Effector memory CD4-positive, alpha-beta T cell (primary cell): ENCODE measurements around the gene TCN1.

Experiments
- DNase-seq, 3 donors: peaks; one replicate each; pipeline ENCODE4 v3.0.0-alpha.2; 2020
- H3K27ac ChIP-seq: 2 replicates; pipeline ENCODE4 v1.7.0; 2013; ENCODE audit warnings: mild to moderate bottlenecking, low read length, moderate library complexity; ENCODE audit not compliant: insufficient read depth, poor library complexity, severe bottlenecking
- H3K27me3 ChIP-seq: replicated peaks from 2 replicates; pipeline ENCODE4 v1.7.0; 2013; ENCODE audit warnings: mild to moderate bottlenecking, low read length; ENCODE audit not compliant: insufficient read depth, control insufficient read depth, poor library complexity, severe bottlenecking
- H3K36me3 ChIP-seq: 2 replicates; pipeline ENCODE4 v1.7.0; 2013; ENCODE audit warnings: mild to moderate bottlenecking, low read length, moderate library complexity; ENCODE audit not compliant: control insufficient read depth, insufficient read depth
- H3K4me1 ChIP-seq: 2 replicates; pipeline ENCODE4 v1.7.0; 2013; ENCODE audit warnings: low read length, mild to moderate bottlenecking; ENCODE audit not compliant: control insufficient read depth, insufficient read depth, poor library complexity, severe bottlenecking
- H3K4me3 ChIP-seq: 2 replicates; pipeline ENCODE4 v1.7.0; 2013; ENCODE audit warnings: low read length, low read depth, mild to moderate bottlenecking; ENCODE audit not compliant: insufficient read depth, poor library complexity, severe bottlenecking
- H3K9me3 ChIP-seq: 2 replicates; pipeline ENCODE4 v1.7.0; 2013; ENCODE audit warnings: mild to moderate bottlenecking, low read length, moderate library complexity; ENCODE audit not compliant: control insufficient read depth

TCN1 gene

DNA sequence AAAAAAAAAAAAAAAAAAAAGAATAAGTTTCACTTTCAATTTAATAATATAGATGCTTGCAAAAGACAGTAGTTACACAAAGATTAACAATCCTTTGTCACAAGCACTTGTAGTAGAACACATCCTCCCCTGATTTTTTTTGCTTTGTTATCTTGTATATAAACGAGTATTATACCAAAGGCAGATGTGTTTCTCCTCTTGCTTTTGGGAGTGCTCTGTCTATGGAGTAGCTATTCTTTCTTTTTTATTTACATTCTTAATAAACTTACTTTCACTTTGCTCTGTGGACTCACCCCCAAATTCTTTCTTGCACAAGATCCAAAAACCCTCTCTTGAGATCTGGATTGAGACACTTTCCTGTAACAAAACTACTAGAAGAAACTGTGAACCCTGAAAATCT is 52.3 kb downstream of the TCN1 start:
- no peaks in the 10 kb centered on the region for H3K36me3 ChIP-seq
- peaks cover 3% of the 10 kb centered on the region for H3K4me1 ChIP-seq
- no peak overlapping the region for H3K4me3 ChIP-seq
- H3K27ac ChIP-seq = no peak overlapping the region
- no peak for DNase-seq
- H3K27me3 ChIP-seq = no peaks in the 10 kb centered on the region
- H3K9me3 ChIP-seq = no peaks in the 10 kb centered on the region

- H3K4me3 ChIP-seq = no peak overlapping the region
- H3K9me3 ChIP-seq = no peaks in the 10 kb centered on the region
- H3K36me3 ChIP-seq = no peaks in the 10 kb centered on the region
- peaks cover 3% of the 10 kb centered on the region for H3K4me1 ChIP-seq
- H3K27me3 ChIP-seq = no peaks in the 10 kb centered on the region
- no peak overlapping the region for H3K27ac ChIP-seq
- no peak for DNase-seq
Measured at GRCh38 chr11:59813364-59813763, 52.9 kb downstream of the TCN1 start.

GRCh38 chr11:59812220-59812619 is 54.1 kb downstream of the TCN1 start:
- Histone ChIP-seq H3K36me3 (peaks cover 7% of the 10 kb centered on the region), H3K4me1 (peaks cover 3% of the 10 kb centered on the region), H3K4me3 (no peak overlapping the region), H3K27ac (no peak overlapping the region), H3K9me3 (no peaks in the 10 kb centered on the region), H3K27me3 (no peaks in the 10 kb centered on the region)
- DNase-seq = no peak

- peaks cover 3% of the 10 kb centered on the region for H3K4me1 ChIP-seq
- peak overlapping the region; percentile 93 for H3K4me3 ChIP-seq
- peak overlapping the region; percentile 74 for H3K27ac ChIP-seq
- H3K27me3 ChIP-seq = no peaks in the 10 kb centered on the region
- H3K36me3 ChIP-seq = peaks cover 20% of the 10 kb centered on the region
- no peaks in the 10 kb centered on the region for H3K9me3 ChIP-seq
- no peak for DNase-seq
Measured at GRCh38 chr11:59810911-59811259, 55.4 kb downstream of the TCN1 start.

GRCh38 chr11:59810189-59810910 is 55.9 kb downstream of the TCN1 start, which contains the start of gene MRPL16:
Gene MRPL16 (minus strand): TSS chr11:59810778. CDS start chr11:59810658, 120 bp downstream.
- DNase-seq = peak; percentile 80 to 84 (median 83)
- no peaks in the 10 kb centered on the region for H3K9me3 ChIP-seq
- H3K4me3 ChIP-seq = peak within 1 kb of the TSS; percentile 93
- peaks cover 3% of the 10 kb centered on the region for H3K4me1 ChIP-seq
- H3K36me3 ChIP-seq = peaks cover 22% of the 10 kb centered on the region
- no peaks in the 10 kb centered on the region for H3K27me3 ChIP-seq
- peak within 1 kb of the TSS; percentile 74 for H3K27ac ChIP-seq

DNA sequence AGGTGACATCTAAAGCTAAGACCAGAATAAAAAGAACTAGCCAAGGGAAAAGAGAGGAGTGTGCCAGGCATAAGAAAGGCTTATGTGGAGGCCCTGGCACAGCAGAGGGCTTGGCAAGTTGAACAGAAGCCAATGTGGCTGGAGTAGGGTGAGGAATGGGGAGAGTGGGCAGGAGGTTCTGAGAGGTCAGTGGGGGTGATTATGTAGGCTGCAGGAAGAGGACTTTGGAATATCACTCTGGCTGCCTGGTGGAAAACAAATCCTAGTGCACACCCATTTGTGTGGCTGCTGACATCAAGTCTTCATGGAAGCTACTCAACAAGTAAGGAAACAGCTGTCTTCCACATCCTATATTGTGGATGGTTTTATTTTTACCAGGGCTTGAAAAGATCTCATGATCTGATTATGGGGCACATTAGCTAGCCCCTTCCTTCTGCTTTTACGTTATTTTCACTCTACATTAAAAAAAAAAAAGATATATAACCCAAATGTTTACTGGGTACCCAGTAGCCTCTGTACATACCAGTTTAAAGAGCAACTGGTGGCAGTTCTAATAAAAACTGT is 59.2 kb downstream of the TCN1 start:
- peaks cover 26% of the 10 kb centered on the region for H3K36me3 ChIP-seq
- DNase-seq = no peak
- H3K4me3 ChIP-seq = no peak overlapping the region
- H3K4me1 ChIP-seq = peaks cover 3% of the 10 kb centered on the region
- no peaks in the 10 kb centered on the region for H3K27me3 ChIP-seq
- H3K9me3 ChIP-seq = no peaks in the 10 kb centered on the region
- no peak overlapping the region for H3K27ac ChIP-seq

DNA sequence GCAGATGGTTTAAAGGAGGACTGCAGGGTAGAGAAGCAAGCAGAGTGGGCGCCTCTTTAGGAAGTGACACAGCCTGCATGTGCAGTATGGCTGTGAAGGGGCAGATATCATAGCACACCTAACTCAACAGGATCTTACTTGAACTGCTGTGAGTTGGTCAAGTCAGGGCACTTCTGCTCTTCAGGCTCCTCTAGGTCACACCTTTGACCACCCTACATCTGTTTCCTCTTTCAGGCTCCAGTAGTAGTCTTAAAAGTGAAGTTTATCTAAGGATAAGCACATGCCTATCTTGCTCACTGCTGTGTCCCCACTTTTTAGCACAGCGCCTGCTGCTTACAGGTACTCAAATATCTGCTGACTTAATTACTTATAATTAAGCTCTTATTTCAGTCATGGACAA is 62.2 kb downstream of the TCN1 start:
- Histone ChIP-seq H3K4me3 (no peak overlapping the region), H3K27ac (no peak overlapping the region), H3K4me1 (no peaks in the 10 kb centered on the region), H3K36me3 (peaks cover 26% of the 10 kb centered on the region), H3K27me3 (no peaks in the 10 kb centered on the region), H3K9me3 (no peaks in the 10 kb centered on the region)
- DNase-seq = no peak
